Tibial nerve (tissue), 3 donors: ENCODE results near the gene TMEM239.

Experiments used
- POLR2A ChIP-seq, 2 donors: fragments of 450-650 bp; IDR thresholded peaks; one replicate each; pipeline ENCODE4 v1.6.1; 2017; ENCODE audit warnings: antibody characterized with exemption in 2 of 2, mild to moderate bottlenecking in 2 of 2, moderate library complexity in 2 of 2
- TF ChIP-seq, protein P1 (sequence below), 5 experiments: fragments of 200-600 bp in 3 of 5; fragments of 450-650 bp in 2 of 5; sonication (generic) in 3 of 5; IDR thresholded peaks; one replicate each; pipeline ENCODE4 v1.5.1; 2016 to 2019; ENCODE audit warnings: antibody characterized with exemption in 5 of 5, mild to moderate bottlenecking in 3 of 5, moderate library complexity in 2 of 5

DNA sequence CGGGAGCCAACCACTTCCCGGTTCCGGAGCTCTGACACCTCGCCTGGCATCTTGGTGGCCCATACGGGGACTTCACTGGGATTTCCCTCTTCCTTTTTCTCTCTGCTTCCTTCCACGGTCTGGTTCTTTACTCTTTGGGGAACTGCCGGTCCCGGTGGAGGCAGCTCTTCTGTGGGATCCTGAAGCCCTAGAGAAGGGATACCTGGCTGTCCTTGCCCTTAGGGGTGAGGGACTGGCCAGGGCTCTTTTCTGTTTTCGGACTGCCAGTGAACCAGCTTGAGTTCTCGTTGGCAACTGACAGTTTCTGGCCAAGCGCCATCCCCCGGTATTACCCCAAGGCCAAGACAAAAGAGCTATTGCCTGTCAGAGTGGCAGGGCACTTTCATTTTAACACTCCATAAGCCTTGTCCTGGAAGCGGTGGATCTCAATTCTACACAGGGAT lies 14.9 kb upstream of the TMEM239 start:
- TF ChIP-seq, protein P1, sequence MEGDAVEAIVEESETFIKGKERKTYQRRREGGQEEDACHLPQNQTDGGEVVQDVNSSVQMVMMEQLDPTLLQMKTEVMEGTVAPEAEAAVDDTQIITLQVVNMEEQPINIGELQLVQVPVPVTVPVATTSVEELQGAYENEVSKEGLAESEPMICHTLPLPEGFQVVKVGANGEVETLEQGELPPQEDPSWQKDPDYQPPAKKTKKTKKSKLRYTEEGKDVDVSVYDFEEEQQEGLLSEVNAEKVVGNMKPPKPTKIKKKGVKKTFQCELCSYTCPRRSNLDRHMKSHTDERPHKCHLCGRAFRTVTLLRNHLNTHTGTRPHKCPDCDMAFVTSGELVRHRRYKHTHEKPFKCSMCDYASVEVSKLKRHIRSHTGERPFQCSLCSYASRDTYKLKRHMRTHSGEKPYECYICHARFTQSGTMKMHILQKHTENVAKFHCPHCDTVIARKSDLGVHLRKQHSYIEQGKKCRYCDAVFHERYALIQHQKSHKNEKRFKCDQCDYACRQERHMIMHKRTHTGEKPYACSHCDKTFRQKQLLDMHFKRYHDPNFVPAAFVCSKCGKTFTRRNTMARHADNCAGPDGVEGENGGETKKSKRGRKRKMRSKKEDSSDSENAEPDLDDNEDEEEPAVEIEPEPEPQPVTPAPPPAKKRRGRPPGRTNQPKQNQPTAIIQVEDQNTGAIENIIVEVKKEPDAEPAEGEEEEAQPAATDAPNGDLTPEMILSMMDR (IDR thresholded peaks at IDR 0.05), result no peak
- TF ChIP-seq POLR2A (IDR thresholded peaks at IDR 0.05), result no peak
